ENCODE results near the gene TM9SF2.

DNA sequence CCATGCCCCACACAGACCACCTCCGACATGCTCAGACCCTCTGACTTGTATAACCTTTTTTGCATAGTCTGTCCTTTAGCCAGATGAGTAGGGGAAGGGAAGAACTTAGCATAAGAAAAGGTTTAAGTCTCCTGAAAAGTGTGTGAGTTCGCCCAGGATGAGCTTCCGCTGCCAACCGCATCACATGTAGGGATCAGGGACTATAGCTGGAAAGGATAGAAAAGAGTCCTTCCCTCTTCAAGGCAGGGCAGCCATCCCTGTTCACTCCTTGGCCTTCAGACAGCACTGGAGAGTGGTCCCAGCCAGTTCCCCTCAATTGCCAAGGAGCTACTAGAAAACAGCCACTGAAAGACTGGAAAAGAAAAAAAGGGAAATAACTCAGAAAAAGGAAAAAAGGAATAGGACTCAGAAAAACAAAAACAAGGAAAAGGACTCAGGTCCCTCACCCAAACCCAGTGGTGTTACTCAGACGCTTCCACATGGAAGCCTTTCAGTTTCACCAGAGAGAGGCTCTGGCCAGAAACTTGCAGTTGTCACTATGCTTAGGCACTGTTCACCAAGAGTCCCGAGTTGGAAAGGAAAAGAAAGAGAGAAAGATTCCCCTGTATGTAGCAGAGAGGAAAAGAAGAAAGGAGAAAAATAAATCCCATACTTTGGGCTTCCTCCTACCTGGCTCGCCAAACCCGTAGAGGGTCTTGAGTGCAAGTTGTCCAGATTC lies 5.6 kb upstream of the TM9SF2 start:
- TF ChIP-seq, protein P1, sequence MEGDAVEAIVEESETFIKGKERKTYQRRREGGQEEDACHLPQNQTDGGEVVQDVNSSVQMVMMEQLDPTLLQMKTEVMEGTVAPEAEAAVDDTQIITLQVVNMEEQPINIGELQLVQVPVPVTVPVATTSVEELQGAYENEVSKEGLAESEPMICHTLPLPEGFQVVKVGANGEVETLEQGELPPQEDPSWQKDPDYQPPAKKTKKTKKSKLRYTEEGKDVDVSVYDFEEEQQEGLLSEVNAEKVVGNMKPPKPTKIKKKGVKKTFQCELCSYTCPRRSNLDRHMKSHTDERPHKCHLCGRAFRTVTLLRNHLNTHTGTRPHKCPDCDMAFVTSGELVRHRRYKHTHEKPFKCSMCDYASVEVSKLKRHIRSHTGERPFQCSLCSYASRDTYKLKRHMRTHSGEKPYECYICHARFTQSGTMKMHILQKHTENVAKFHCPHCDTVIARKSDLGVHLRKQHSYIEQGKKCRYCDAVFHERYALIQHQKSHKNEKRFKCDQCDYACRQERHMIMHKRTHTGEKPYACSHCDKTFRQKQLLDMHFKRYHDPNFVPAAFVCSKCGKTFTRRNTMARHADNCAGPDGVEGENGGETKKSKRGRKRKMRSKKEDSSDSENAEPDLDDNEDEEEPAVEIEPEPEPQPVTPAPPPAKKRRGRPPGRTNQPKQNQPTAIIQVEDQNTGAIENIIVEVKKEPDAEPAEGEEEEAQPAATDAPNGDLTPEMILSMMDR (conservative IDR thresholded peaks at IDR 0.05), result no peak
- no peak for TF ChIP-seq ZFX (IDR thresholded peaks at IDR 0.05)

Measured in C4-2B (cell line).